ENCODE results near the gene NCS1.

DNA sequence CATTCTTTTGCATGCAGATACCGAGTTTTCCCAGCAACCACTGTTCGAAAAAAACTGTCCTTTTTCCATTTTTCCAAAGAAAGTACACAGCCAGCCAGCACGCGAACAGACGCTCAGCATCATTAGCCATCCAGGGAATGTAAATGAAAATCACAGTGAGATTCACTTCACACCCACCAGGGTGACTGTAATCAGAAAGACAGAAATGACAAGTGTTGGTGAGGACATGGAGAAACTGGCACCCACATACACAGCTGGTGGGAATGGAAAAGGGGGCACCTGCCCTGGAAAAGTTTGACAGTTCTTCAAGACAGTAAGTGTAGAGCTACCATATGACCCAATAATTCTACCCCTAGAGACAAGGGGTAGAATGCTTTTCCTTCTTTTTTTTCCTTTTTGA lies 25.0 kb upstream of the NCS1 start:
- TF ChIP-seq, protein P1, sequence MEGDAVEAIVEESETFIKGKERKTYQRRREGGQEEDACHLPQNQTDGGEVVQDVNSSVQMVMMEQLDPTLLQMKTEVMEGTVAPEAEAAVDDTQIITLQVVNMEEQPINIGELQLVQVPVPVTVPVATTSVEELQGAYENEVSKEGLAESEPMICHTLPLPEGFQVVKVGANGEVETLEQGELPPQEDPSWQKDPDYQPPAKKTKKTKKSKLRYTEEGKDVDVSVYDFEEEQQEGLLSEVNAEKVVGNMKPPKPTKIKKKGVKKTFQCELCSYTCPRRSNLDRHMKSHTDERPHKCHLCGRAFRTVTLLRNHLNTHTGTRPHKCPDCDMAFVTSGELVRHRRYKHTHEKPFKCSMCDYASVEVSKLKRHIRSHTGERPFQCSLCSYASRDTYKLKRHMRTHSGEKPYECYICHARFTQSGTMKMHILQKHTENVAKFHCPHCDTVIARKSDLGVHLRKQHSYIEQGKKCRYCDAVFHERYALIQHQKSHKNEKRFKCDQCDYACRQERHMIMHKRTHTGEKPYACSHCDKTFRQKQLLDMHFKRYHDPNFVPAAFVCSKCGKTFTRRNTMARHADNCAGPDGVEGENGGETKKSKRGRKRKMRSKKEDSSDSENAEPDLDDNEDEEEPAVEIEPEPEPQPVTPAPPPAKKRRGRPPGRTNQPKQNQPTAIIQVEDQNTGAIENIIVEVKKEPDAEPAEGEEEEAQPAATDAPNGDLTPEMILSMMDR (conservative IDR thresholded peaks at IDR 0.05; ENCODE audit: low read length) = no peak
- TF ChIP-seq EZH2phosphoT487 (IDR thresholded peaks at IDR 0.05; ENCODE audit: borderline replicate concordance) = no peak

All from Loucy (cell line).